GM21360 (cell line): ENCODE results near the gene KCTD16.

ENCODE experiments used
- ATAC-seq: cut with Tn5 transposase; IDR thresholded peaks from one replicate; pipeline ENCODE4 v1.9.1; 2021; ENCODE audit warnings: mild to moderate bottlenecking, moderate library complexity; ENCODE audit not compliant: unreplicated experiment

KCTD16 gene

DNA sequence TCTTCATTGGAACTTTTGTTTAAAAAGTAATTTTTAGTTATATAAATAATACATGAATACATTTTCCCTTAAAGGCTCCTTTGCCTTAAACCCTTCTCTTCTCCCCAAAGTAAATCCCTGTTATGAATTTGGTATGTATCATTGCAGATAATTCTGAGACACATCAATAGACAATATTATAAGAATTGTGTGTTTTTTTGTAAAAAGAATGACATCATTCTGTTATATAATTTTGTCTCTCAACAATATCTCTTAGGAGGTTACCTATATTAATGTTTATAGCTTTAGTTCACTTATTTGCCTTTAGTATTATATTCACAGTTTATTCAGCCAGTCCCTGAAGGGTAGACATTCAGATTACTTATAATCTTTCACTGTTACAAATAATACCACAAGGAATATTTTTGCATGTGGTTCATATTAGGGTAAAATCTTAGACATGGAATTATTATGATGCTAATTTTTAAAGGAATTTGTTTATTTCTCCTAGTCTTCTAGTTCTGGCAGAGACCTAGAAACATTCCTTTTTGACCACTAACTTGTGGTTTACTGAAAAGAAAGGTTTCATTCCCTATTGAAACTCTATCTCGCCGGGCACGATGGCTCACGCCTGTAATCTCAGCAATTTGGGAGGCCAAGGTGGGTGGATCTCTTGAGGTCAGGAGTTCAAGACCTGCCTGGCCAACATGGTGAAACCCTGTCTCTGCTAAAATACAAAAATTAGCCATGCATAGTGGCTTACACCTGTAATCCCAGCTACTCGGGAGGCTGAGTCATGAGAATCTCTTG lies 105.6 kb downstream of the KCTD16 start:
- no peak for ATAC-seq

GRCh38 chr5:144281784-144282183 lies 111.1 kb downstream of the KCTD16 start:
- no peak for ATAC-seq

DNA sequence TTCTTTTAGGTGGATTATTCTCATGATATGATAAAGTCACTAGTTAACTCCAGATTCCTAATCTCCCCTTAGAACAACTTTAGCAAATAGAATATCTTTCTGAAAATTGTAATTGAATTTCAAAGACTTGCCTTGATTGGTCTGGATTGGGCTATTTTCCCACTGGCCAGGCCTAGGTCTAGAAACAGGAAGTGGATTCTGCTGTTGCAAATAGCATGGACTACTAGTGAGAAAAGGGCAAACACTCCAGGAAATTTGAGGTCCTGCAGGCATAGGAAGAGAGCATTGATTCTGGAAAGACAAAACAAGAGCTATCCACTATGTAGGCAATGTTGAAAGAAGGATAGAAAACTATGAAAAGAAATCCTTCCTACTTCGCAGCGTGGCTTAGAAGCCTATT lies 113.4 kb downstream of the KCTD16 start:
- no peak for ATAC-seq

DNA sequence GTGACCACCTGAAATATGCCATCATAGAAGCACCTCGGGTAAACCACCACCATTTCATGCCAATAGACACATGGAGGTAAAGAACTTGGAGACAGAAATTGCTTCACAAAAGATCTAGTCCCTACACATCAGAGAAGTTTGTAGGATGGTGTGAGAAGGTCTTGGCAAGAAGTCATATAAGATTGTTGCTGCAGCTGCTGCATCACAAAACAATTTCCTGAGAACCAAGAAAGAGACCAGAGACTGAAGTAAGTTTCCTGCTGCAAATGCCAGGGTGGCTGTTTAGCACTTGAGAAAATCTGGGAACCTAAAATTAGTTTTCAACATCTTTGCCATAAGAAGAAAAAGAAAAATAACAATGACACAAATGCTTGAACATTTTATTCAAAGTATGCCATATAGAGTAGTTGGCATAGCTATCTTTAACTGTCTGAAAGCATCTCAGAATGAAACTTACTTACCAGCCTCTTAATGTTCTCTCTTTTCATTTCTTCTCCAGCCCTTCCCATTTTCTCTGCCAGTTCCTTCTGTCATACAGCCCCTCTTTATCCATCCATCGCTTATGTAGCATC lies 114.3 kb downstream of the KCTD16 start:
- no peak for ATAC-seq

- no peak for ATAC-seq
These were observed 118.6 kb downstream of the KCTD16 start for GRCh38 chr5:144289277-144289676.

DNA sequence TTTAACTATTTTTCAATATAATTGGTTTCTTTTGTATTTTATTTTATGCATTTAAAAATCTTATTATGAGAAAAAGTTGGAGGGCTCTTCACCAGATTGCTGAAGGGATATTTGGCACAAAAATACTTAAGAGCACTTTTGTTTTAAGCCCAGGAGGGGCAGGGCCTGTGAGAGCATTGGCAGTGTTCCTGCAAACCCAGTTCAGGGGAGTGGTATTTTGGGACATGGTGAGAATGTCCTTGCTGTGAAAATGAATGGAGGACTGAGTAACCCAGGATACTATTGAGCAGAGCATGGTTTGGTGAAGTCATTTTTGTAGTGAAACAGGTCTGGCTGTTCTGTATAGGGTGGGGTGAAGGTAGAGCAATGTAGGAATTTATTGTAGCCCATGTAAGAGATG lies 121.4 kb downstream of the KCTD16 start:
- ATAC-seq = no peak

GRCh38 chr5:144295284-144295683 lies 124.6 kb downstream of the KCTD16 start:
- no peak for ATAC-seq

GRCh38 chr5:144297081-144297480 lies 126.4 kb downstream of the KCTD16 start:
- ATAC-seq = no peak

DNA sequence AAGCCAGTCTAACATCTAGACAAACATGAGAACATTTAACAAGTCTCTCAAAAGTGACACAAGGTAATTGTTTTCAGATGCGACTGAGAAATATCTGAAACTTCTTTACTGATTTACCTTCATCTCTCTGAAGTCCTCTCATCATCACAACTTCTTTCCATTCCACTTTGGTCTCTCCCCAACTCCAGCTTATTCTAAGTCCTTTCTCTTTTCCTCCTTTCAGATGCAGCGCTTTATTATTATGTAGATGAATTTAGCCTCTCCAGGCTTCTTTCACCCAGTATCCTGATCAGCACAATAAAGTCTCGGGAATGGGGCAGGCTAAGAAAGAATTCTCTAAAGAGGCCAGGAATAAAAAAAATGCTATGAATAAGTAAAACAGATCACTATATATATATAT lies 128.0 kb downstream of the KCTD16 start:
- ATAC-seq = no peak

DNA sequence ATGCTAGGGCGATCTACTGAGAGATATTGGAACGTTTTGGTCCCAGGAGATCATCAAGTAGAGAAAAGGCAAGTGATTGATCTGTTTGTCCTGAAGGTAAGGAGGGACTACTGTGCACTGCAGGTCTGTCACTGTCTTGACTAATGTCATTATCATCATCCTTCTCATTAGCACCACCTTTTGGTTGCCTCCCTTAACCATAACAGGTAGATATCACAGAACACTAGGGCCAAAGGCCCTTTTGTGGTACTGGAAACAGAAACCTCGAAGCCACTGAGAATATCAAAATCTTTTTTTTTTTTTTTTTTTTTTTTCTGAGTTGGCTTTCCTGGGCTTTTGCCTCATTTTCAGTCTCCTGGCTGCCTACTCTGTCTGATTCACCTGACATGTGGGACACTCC lies 134.0 kb downstream of the KCTD16 start:
- peak; percentile 51 for ATAC-seq

- ATAC-seq = no peak
These were observed 137.1 kb downstream of the KCTD16 start for GRCh38 chr5:144307736-144308135.

GRCh38 chr5:144308174-144308573 lies 137.5 kb downstream of the KCTD16 start:
- no peak for ATAC-seq

DNA sequence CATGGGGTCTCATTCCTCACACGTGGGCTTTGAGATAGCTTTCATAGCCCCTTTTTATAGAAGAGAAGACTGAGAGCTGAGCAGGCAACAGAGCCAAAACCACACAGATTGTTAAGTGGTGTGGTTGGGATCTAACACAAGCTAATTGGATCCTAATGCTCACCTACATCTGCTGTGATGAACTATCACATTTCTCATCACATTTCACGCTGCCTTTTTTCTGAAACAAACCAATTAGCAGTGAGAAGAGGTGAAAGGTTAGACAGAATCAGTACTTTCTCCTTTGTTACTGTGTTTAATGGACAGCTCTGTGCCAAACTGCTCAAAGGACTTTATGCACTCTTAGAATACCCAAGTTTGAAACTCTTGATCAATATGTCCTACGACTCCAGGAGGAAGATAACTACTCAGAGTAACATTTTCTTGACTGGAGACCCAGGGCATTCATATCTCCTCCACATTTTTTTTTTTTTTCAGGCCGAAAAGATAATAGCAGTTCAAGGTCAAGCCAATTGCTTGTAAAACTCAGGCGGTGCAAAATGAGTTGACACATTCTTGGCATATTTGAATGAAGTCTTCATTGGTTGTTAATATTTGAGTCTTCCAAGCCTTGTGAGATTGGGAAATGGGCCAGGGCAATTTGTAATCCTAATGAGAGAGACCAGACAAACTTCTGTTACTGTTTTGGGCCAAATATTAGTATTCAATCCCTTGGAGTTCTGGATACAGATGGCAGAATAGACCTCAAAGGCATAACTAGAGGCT lies 138.4 kb downstream of the KCTD16 start:
- ATAC-seq = no peak

- ATAC-seq = no peak
These were observed 139.9 kb downstream of the KCTD16 start for GRCh38 chr5:144310621-144311020.

DNA sequence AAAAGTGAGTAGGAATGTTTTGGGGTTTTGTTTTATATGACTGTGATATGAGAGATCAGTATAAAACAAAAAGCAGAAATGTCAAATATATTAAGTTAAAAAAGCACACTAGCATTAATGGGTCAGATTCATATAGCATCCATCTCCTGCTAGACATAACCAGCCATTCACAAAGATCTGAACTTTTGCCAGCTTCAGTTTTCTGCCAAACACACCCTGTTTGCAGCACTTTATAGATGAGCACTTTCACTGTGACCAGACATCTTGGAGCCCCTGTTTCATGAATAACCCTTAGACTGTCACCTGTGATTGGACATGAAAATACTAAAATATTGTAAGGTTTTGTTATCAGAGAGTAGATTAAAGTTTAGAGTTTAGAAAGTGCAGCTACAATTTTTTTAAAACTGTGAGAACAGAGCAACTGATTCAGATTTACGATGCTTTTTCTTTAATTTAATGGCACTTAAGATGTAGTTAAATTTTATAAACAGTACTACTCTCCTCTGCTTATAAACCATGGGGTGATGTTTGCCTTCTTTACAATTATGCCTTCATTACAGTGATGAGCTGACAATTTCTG lies 142.6 kb downstream of the KCTD16 start:
- ATAC-seq = no peak

DNA sequence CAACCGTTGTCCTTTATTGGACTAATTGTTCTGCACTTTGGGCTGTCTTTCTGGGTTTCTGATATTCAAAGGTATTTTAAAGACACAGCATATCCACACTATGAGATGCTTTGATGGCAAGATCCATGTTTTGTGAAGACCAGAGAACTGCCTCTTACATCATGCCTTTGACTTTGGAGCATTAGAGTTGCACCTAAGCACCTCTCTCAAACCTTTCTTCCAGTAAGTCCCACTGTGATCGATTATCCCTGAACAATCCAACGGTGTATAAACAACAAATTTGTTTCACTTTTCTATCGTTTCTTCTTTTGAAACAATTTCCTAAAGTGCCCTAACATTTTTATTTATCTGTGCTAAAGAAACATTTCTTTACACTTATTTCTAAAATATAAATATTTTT lies 144.4 kb downstream of the KCTD16 start:
- no peak for ATAC-seq

- no peak for ATAC-seq
These were observed 145.4 kb downstream of the KCTD16 start for GRCh38 chr5:144315994-144316634.

DNA sequence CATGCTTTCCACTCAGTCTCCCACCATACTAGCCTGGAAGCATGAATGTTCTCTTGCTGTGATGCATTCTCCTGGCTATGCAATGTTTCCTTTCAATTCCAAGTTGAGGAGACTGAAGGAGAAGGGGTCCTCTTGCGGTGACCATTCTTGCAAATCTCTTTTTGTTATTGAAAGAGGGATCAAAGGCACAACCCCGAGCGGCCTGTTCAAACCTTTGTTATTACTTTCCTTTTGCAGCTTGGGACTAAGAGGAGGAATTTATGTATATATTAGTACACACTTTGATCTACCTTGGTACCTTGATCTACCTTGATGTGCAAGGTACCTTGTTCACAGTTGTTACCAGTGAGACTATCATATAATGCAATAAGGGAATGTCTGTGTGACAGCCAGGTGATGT lies 147.3 kb downstream of the KCTD16 start:
- ATAC-seq = no peak

DNA sequence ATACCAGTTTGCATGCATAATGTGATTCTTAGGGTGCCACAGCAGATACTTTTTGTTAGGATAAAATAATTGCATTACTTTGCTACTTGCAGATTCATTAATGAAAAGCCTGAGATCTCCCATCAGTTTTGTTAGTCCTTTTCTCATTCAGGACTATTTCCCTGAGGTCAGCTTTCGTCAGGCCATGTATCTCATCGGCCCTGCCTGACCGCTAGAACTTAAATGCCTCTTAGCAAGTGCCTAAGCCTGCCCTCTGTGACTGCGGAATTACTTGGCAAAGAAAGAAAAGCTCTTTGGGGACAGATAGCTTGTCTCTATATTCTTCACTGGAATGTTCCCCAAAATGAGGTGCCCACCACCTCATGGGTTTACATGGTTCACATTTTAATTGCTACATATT lies 147.8 kb downstream of the KCTD16 start:
- ATAC-seq = no peak

- ATAC-seq = no peak
These were observed 152.5 kb downstream of the KCTD16 start for GRCh38 chr5:144323181-144323580.

GRCh38 chr5:144325532-144325931 lies 154.9 kb downstream of the KCTD16 start:
- no peak for ATAC-seq
